Neuronal stem cell (in vitro differentiated cells): Measurements from ENCODE around the gene MAML2.

Experiments
- DNase-seq: peaks from one replicate; pipeline ENCODE4 v3.0.0-alpha.2; 2013; ENCODE audit warnings: low spot score
- H2AFZ ChIP-seq: one replicate; pipeline ENCODE4 v1.6.1; 2013; ENCODE audit warnings: mild to moderate bottlenecking, low read length, inconsistent platforms
- H2AK5ac ChIP-seq: 2 replicates; pipeline ENCODE4 v1.6.1; 2013; ENCODE audit warnings: low read depth, mild to moderate bottlenecking, inconsistent platforms, low read length, moderate library complexity, mixed read lengths
- H2BK120ac ChIP-seq: 2 replicates; pipeline ENCODE4 v1.6.1; 2013; ENCODE audit warnings: low read depth, mild to moderate bottlenecking, inconsistent platforms, low read length, moderate library complexity, mixed read lengths
- H2BK12ac ChIP-seq: one replicate; pipeline ENCODE4 v1.6.1; 2013; ENCODE audit warnings: low read length, inconsistent platforms
- H2BK15ac ChIP-seq: 2 replicates; pipeline ENCODE4 v1.6.1; 2013; ENCODE audit warnings: mild to moderate bottlenecking, low read length, inconsistent platforms, mixed read lengths
- H2BK5ac ChIP-seq: one replicate; pipeline ENCODE4 v1.6.1; 2013; ENCODE audit warnings: inconsistent platforms, mild to moderate bottlenecking, low read length, moderate library complexity
- H3K14ac ChIP-seq: one replicate; pipeline ENCODE4 v1.6.1; 2013; ENCODE audit warnings: low read length, inconsistent platforms
- H3K18ac ChIP-seq: 2 replicates; pipeline ENCODE4 v1.6.1; 2013; ENCODE audit warnings: low read length, inconsistent platforms
- H3K23ac ChIP-seq: 2 replicates; pipeline ENCODE4 v1.6.1; 2013; ENCODE audit warnings: low read depth, mild to moderate bottlenecking, mixed read lengths, low read length, inconsistent platforms; ENCODE audit not compliant: poor library complexity
- H3K27ac ChIP-seq: replicated peaks from 3 replicates; pipeline ENCODE4 v1.5.1; 2013; ENCODE audit warnings: low read length, inconsistent platforms
- H3K27me3 ChIP-seq, 3 experiments: 2 replicates each; pipeline ENCODE4 v1.6.1; 2013; ENCODE audit warnings: low read length in 3 of 3, mild to moderate bottlenecking in 2 of 3, inconsistent platforms in 1 of 3, low read depth in 1 of 3, mixed read lengths in 1 of 3, moderate library complexity in 1 of 3; ENCODE audit not compliant: control insufficient read depth in 3 of 3, insufficient read depth in 3 of 3
- H3K36me3 ChIP-seq, 2 donors: replicated peaks in 1 of 2; 2 replicates each; pipeline ENCODE4 v1.6.1; 2013; ENCODE audit warnings: low read length in 2 of 2; ENCODE audit not compliant: control insufficient read depth in 2 of 2, insufficient read depth in 2 of 2
- H3K4ac ChIP-seq: 2 replicates; pipeline ENCODE4 v1.6.1; 2013; ENCODE audit warnings: inconsistent platforms, mild to moderate bottlenecking, low read length, moderate library complexity
- H3K4me1 ChIP-seq, 2 donors: 1 replicate in 1 of 2; 2 replicates in 1 of 2; pipeline ENCODE4 v1.6.1; 2013; ENCODE audit warnings: low read length in 2 of 2, low read depth in 1 of 2; ENCODE audit not compliant: control insufficient read depth in 2 of 2, insufficient read depth in 1 of 2
- H3K4me2 ChIP-seq: one replicate; pipeline ENCODE4 v1.6.1; 2013; ENCODE audit warnings: mild to moderate bottlenecking, low read length, inconsistent platforms; ENCODE audit not compliant: insufficient read depth, poor library complexity, severe bottlenecking
- H3K4me3 ChIP-seq, 2 donors: 2 replicates each; pipeline ENCODE4 v1.5.1; 2013; ENCODE audit warnings: low read length in 2 of 2, mild to moderate bottlenecking in 2 of 2, inconsistent platforms in 1 of 2, moderate library complexity in 1 of 2
- H3K79me1 ChIP-seq: one replicate; pipeline ENCODE4 v1.6.1; 2013; ENCODE audit warnings: low read depth, mild to moderate bottlenecking, inconsistent platforms, low read length, moderate library complexity
- H3K9ac ChIP-seq: one replicate; pipeline ENCODE4 v1.6.1; 2013; ENCODE audit warnings: mild to moderate bottlenecking, low read depth, low read length, inconsistent platforms; ENCODE audit not compliant: poor library complexity
- H3K9me3 ChIP-seq, 2 donors: replicated peaks in 1 of 2; 2 replicates each; pipeline versions ENCODE3 to v1.6.1; 2013; ENCODE audit warnings: low read length in 2 of 2, mild to moderate bottlenecking in 2 of 2, inconsistent platforms in 1 of 2, low read depth in 1 of 2, mixed read lengths in 1 of 2, moderate library complexity in 1 of 2; ENCODE audit not compliant: control insufficient read depth in 2 of 2, insufficient read depth in 1 of 2
- H4K8ac ChIP-seq: one replicate; pipeline ENCODE4 v1.6.1; 2013; ENCODE audit warnings: low read depth, mild to moderate bottlenecking, inconsistent platforms, low read length, moderate library complexity
- H4K91ac ChIP-seq: one replicate; pipeline ENCODE4 v1.6.1; 2013; ENCODE audit warnings: low read length, low read depth, mild to moderate bottlenecking, inconsistent platforms; ENCODE audit not compliant: poor library complexity
- WGBS, 2 donors: extraction: QIAGEN DNeasy Blood & Tissue Kit; methylation state at CpG; one replicate each; pipeline ENCODE4 v1.1.7; 2013; ENCODE audit warnings: missing lambda C conversion rate in 2 of 2, mixed read lengths in 1 of 2; ENCODE audit not compliant: insufficient read length in 2 of 2, insufficient replicate concordance in 1 of 2; ENCODE audit errors: extremely low coverage in 2 of 2; 5-methylcytosine and 5-hydroxymethylcytosine counted together

MAML2 gene

GRCh38 chr11:96044747-96045146 is 298.2 kb downstream of the MAML2 start:
- Histone ChIP-seq H3K36me3 (no peaks in the 10 kb centered on the region), H4K91ac (no peak overlapping the region), H2BK5ac (no peak overlapping the region), H3K4me2 (no peak overlapping the region), H4K8ac (no peak overlapping the region), H3K9ac (no peak overlapping the region), H2BK15ac (no peak overlapping the region), H2BK120ac (no peak overlapping the region), H3K4me3 (no peak overlapping the region), H3K9me3 (peaks cover 0 to 2% of the 10 kb centered on the region in 2 donors), H2AK5ac (no peak overlapping the region), H3K18ac (no peak overlapping the region), H2AFZ (no peak overlapping the region), H3K14ac (no peak overlapping the region), H3K27ac (no peak overlapping the region), H3K4me1 (peaks cover 4 to 14% of the 10 kb centered on the region in 2 donors), H3K23ac (no peak overlapping the region), H3K27me3 (no peaks in the 10 kb centered on the region), H3K4ac (no peak overlapping the region), H2BK12ac (no peak overlapping the region), H3K79me1 (no peaks in the 10 kb centered on the region)
- no peak for DNase-seq
- no CpG with 5 or more reads among the region's 2 CpGs for WGBS, 2 donors

GRCh38 chr11:96044311-96044710 is 298.7 kb downstream of the MAML2 start:
- Histone ChIP-seq H3K36me3 (no peaks in the 10 kb centered on the region), H3K9ac (no peak overlapping the region)

GRCh38 chr11:96043291-96043690 is 299.7 kb downstream of the MAML2 start:
- H3K4me1 ChIP-seq = peaks cover 4 to 9% of the 10 kb centered on the region in 2 donors
- H3K4me3 ChIP-seq = no peak overlapping the region
- no peak overlapping the region for H2AFZ ChIP-seq
- H3K79me1 ChIP-seq = no peaks in the 10 kb centered on the region
- no peak overlapping the region for H4K8ac ChIP-seq
- H3K4ac ChIP-seq = no peak overlapping the region
- H2BK5ac ChIP-seq = no peak overlapping the region
- no peak overlapping the region for H3K14ac ChIP-seq
- no peak overlapping the region for H3K4me2 ChIP-seq
- no peak overlapping the region for H2BK15ac ChIP-seq
- H3K27me3 ChIP-seq = no peaks in the 10 kb centered on the region
- H2BK120ac ChIP-seq = no peak overlapping the region
- WGBS, 2 donors = no CpG with 5 or more reads among the region's 1 CpG
- peaks cover 0 to 2% of the 10 kb centered on the region in 2 donors for H3K9me3 ChIP-seq
- no peak overlapping the region for H2AK5ac ChIP-seq
- H3K36me3 ChIP-seq = no peaks in the 10 kb centered on the region
- no peak overlapping the region for H3K18ac ChIP-seq
- DNase-seq = no peak
- no peak overlapping the region for H4K91ac ChIP-seq
- H3K23ac ChIP-seq = no peak overlapping the region
- H3K27ac ChIP-seq = no peak overlapping the region
- H2BK12ac ChIP-seq = no peak overlapping the region
- H3K9ac ChIP-seq = no peak overlapping the region

More at GRCh38 chr11:96044311-96044710, 298.7 kb downstream of the MAML2 start:
- no peak overlapping the region for H3K4me2 ChIP-seq
- H3K23ac ChIP-seq = no peak overlapping the region
- H2AFZ ChIP-seq = no peak overlapping the region
- H2BK15ac ChIP-seq = no peak overlapping the region
- H2BK12ac ChIP-seq = no peak overlapping the region
- H3K79me1 ChIP-seq = no peaks in the 10 kb centered on the region
- no peak overlapping the region for H3K27ac ChIP-seq
- no peak overlapping the region for H2BK5ac ChIP-seq
- H3K4me3 ChIP-seq = no peak overlapping the region
- no peak overlapping the region for H3K4ac ChIP-seq
- no peak overlapping the region for H3K18ac ChIP-seq
- H3K4me1 ChIP-seq = peaks cover 4 to 10% of the 10 kb centered on the region in 2 donors
- DNase-seq = no peak
- H2BK120ac ChIP-seq = no peak overlapping the region
- H3K27me3 ChIP-seq = no peaks in the 10 kb centered on the region
- no peak overlapping the region for H3K14ac ChIP-seq
- peaks cover 0 to 2% of the 10 kb centered on the region in 2 donors for H3K9me3 ChIP-seq
- no peak overlapping the region for H2AK5ac ChIP-seq
- H4K8ac ChIP-seq = no peak overlapping the region
- no peak overlapping the region for H4K91ac ChIP-seq

- H3K23ac ChIP-seq = no peak overlapping the region
- WGBS, 2 donors = no CpG with 5 or more reads among the region's 5 CpGs
- no peaks in the 10 kb centered on the region for H3K27me3 ChIP-seq
- no peak for DNase-seq
- no peak overlapping the region for H3K4ac ChIP-seq
- H3K79me1 ChIP-seq = no peaks in the 10 kb centered on the region
- no peak overlapping the region for H2BK5ac ChIP-seq
- no peak overlapping the region for H3K14ac ChIP-seq
- H3K4me3 ChIP-seq = no peak overlapping the region
- H2BK15ac ChIP-seq = no peak overlapping the region
- H3K9me3 ChIP-seq = peaks cover 0 to 2% of the 10 kb centered on the region in 2 donors
- peaks cover 0 to 20% of the 10 kb centered on the region in 2 donors for H3K4me1 ChIP-seq
- H3K36me3 ChIP-seq = no peaks in the 10 kb centered on the region
- no peak overlapping the region for H2BK12ac ChIP-seq
- no peak overlapping the region for H2BK120ac ChIP-seq
- no peak overlapping the region for H3K9ac ChIP-seq
- H3K18ac ChIP-seq = no peak overlapping the region
- no peak overlapping the region for H3K27ac ChIP-seq
- no peak overlapping the region for H4K8ac ChIP-seq
- H4K91ac ChIP-seq = no peak overlapping the region
- no peak overlapping the region for H3K4me2 ChIP-seq
- H2AK5ac ChIP-seq = no peak overlapping the region
- no peak overlapping the region for H2AFZ ChIP-seq
Observed at GRCh38 chr11:96038046-96038445, 304.9 kb downstream of the MAML2 start.
